Heart left ventricle (tissue), 16 donors: ENCODE data around the gene CLTB. TPM values are rescaled to one million over a fixed set of nuclear protein-coding genes. Genes with fewer than 3 reads are reported as not detected.

Experiments
- ATAC-seq, 4 donors: fragments of 200-7000 bp; cut with Tn5 transposase; one replicate each; pipeline ENCODE4 v1.9.1; 2020 to 2022; ENCODE audit warnings: moderate library complexity in 4 of 4, mild to moderate bottlenecking in 3 of 4, moderate number of reproducible peaks in 1 of 4
- DNase-seq, 5 donors: peaks; one replicate each; pipeline ENCODE4 v3.0.0-alpha.2; 2020
- H3K27ac ChIP-seq, 12 donors: fragments of 200-600 bp; sonication (generic) in 4 of 12; one replicate each; pipeline versions ENCODE4 v1.5.0 to v1.8.0; 2016 to 2022; ENCODE audit warnings: mild to moderate bottlenecking in 2 of 12
- H3K27me3 ChIP-seq, 9 donors: fragments of 200-600 bp; sonication (generic) in 2 of 9; one replicate each; pipeline versions ENCODE4 v1.5.1 to v1.8.0; 2016 to 2022; ENCODE audit warnings: mild to moderate bottlenecking in 3 of 9
- H3K36me3 ChIP-seq, 9 donors: fragments of 200-600 bp; sonication (generic) in 2 of 9; one replicate each; pipeline versions ENCODE4 v1.5.0 to v1.8.0; 2018 to 2022; ENCODE audit warnings: mild to moderate bottlenecking in 2 of 9
- H3K4me1 ChIP-seq, 12 donors: fragments of 200-600 bp; sonication (generic) in 4 of 12; one replicate each; pipeline versions ENCODE4 v1.5.0 to v1.8.0; 2016 to 2022; ENCODE audit warnings: mild to moderate bottlenecking in 3 of 12
- H3K4me3 ChIP-seq, 12 donors: fragments of 200-600 bp; sonication (generic) in 4 of 12; one replicate each; pipeline versions ENCODE4 v1.5.0 to v1.8.0; 2017 to 2022; ENCODE audit warnings: mild to moderate bottlenecking in 9 of 12, moderate library complexity in 4 of 12
- H3K9me3 ChIP-seq, 12 donors: fragments of 200-600 bp; sonication (generic) in 4 of 12; one replicate each; pipeline versions ENCODE4 v1.5.0 to v1.8.0; 2016 to 2022; ENCODE audit warnings: mild to moderate bottlenecking in 1 of 12
- CTCF ChIP-seq, 12 donors: fragments of 200-600 bp; sonication (generic) in 4 of 12; IDR thresholded peaks; one replicate each; pipeline versions ENCODE4 v1.5.0 to v1.8.0; 2018 to 2022; ENCODE audit warnings: antibody characterized with exemption in 12 of 12, mild to moderate bottlenecking in 5 of 12
- POLR2A ChIP-seq, 2 donors: fragments of 450-650 bp; IDR thresholded peaks; one replicate each; pipeline ENCODE4 v1.6.1; 2017; ENCODE audit warnings: antibody characterized with exemption in 2 of 2, mild to moderate bottlenecking in 2 of 2, moderate library complexity in 2 of 2
- WGBS, 4 donors: extraction: QIAGEN DNeasy Blood & Tissue Kit in 2 of 4; methylation state at CpG; one replicate each; pipeline versions ENCODE4 v1.1.5 to v1.1.7; 2013 to 2018; 5-methylcytosine and 5-hydroxymethylcytosine counted together
- intact Hi-C, 10 donors: fragments of 100-400 bp; cut with DNase I; formaldehyde crosslinking; loops; one replicate each; pipeline versions ENCODE4 v1.11.1 to v1.14.2; 2022
- microRNA counts, 2 donors: library from miRNA; unstranded; fragments of <30 nt; microRNA quantifications; one replicate each; lab custom pipeline; 2016
- microRNA-seq, 4 donors: library from miRNA; unstranded; fragments of <30 nt; microRNA quantifications; one replicate each; pipeline versions ENCODE4 to v1.2.0, GENCODE V29; 2017 to 2020
- polyA plus RNA-seq, 2 donors: library from polyadenylated mRNA; stranded (reverse); fragments of 200-250 nt; gene quantifications; one replicate each; pipeline ENCODE4 v1.2.3, GENCODE V29; 2013
- total RNA-seq, 9 donors: library from RNA; depleted of rRNA in 2 of 9; stranded (reverse); fragments of >200 nt in 2 of 9; fragmentation: NEBNext Ultra II Directional in 3 of 9; extraction: Animal tissue kit (Norgen Biotek cat#: 25700) in 3 of 9; gene quantifications; one replicate each; pipeline versions ENCODE4 v1.1.0 to v1.2.4, GENCODE V29; 2016 to 2023
- donor health status: ischemic (EF 13 %, LVEDD 7.1; RV severe dilation, severe dysfunction).
- donor health status: healthy with polysubstance abuse.
- donor health status: DM: no; HTN: yes; CAD: no.
- donor health status: DM: no; HTN: no; CAD: no.
- donor health status: ischemic (EF 25% LVEDD 6.9; RV normal size, moderate dysfunction).
- donor health status: ischemic (EF 25% LVEDD 5.7; RV mildly dilated, moderate dysfunction).
- donor health status: healthy.
- donor health status: DM: yes; HTN: yes; CAD: no.
- donor health status: ischemic (EF 35%, LVEDD 5.7; RV mildly dilated, moderate dysfunction).
- donor health status: nonischemic (EF 11% LVEDD 7.7; RV severe dilation, severe dysfunction).
- donor health status: DM: yes; HTN: yes; CAD: no.
- donor health status: PGD.
- donor health status: ischemic (EF 29% LVEDD 5.4; RV normal size, mild dysfunction).
- donor health status: nonischemic (EF 23%, LVEDD 6.1; RV moderate dilation, normal function).

CLTB gene
- total and polyA plus RNA-seq, 11 donors, result 185 to 464 (median 300) TPM

DNA sequence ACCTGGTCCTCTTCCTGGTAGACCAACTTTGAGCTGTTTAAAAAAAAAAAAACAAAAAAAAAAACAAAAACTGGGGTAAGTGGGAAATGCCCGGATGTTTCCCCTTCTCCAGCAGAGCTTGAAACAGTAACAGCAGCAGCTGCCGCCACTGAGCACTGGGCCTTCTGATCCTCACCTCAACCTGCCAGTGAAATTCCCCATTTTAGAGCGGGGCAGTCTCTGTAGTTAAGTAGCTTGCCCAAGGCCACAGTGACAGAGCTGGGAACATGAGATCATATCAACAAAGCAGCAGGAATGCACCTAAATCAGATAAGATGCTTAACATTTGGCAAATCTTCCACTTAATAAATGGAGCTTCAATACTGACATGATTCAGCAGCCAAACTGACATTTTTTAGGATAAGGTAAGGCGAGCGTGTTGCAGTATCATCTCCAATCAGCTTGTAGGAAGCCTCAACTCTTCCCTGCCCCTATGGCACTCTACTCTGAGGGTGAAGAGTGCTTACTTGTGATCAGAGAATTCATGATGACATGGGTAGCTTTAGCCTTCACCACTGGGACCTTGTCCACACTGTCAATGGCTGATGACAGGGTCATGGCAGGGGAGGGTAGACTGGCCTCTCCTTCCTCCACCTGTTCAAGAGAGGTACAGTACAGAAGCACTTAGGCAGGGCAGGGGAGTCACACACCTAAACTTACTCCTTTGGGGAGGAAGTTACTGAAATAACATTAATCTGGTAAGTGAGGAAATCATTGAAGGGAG, 64.0 kb downstream of the CLTB start:
- Histone ChIP-seq H3K36me3 (peaks cover 2 to 100% (median 86%) of the 10 kb centered on the region in 9 donors), H3K4me1 (no peaks in the 10 kb centered on the region), H3K4me3 (no peak overlapping the region), H3K27ac (no peak overlapping the region), H3K27me3 (no peaks in the 10 kb centered on the region), H3K9me3 (no peaks in the 10 kb centered on the region)
- intact Hi-C loops, result no loop called here
- no peak for TF ChIP-seq POLR2A (IDR thresholded peaks at IDR 0.05)
- WGBS, 4 donors, result 92 to 96% (median 94%) methylated on average over 5 of the region's 5 CpGs
- no peak for ATAC-seq
- DNase-seq, result no peak

- H3K27me3 ChIP-seq, result no peaks in the 10 kb centered on the region
- WGBS, 4 donors, result 92 to 96% (median 96%) methylated on average over 8 of the region's 8 CpGs
- peaks cover 2 to 100% (median 98%) of the 10 kb centered on the region in 9 donors for H3K36me3 ChIP-seq
- TF ChIP-seq POLR2A (IDR thresholded peaks at IDR 0.05), result no peak
- no peak for TF ChIP-seq CTCF (IDR thresholded peaks at IDR 0.05)
- H3K9me3 ChIP-seq, result no peaks in the 10 kb centered on the region
- no peak overlapping the region for H3K4me3 ChIP-seq
- ATAC-seq, result no peak
- DNase-seq, result no peak
- no peaks in the 10 kb centered on the region for H3K4me1 ChIP-seq
- intact Hi-C loops, result no loop called here
- H3K27ac ChIP-seq, result no peak overlapping the region
Measured at GRCh38 chr5:176350416-176350815, 65.9 kb downstream of the CLTB start.

GRCh38 chr5:176342766-176343458, 73.4 kb downstream of the CLTB start:
- no peak overlapping the region for H3K4me3 ChIP-seq
- intact Hi-C loops, result no loop called here
- no peaks in the 10 kb centered on the region for H3K4me1 ChIP-seq
- no peak overlapping the region for H3K27ac ChIP-seq
- 47 to 59% (median 52%) methylated on average over 2 of the region's 2 CpGs for WGBS, 4 donors
- ATAC-seq (no peak), DNase-seq (no peak)
- H3K36me3 ChIP-seq, result peaks cover 0 to 65% (median 37%) of the 10 kb centered on the region in 9 donors
- TF ChIP-seq CTCF (IDR thresholded peaks at IDR 0.05) (no peak), POLR2A (IDR thresholded peaks at IDR 0.05) (no peak)
- no peaks in the 10 kb centered on the region for H3K27me3 ChIP-seq
- H3K9me3 ChIP-seq, result no peaks in the 10 kb centered on the region

MicroRNA genes within 50 kb of the gene (microRNA counts, 767-probe panel; counts per million panel counts)
- microRNA hsa-miR-1271-5p (lab: Ali Mortazavi, UCI), result 671 to 1,120 counts per million in 2 donors

Small RNA genes lying within 50 kb of the gene (microRNA-seq; reads per million reads assigned to microRNA genes)
- 6.7 to 19.2 (median 8.6) reads per million in 4 donors for gene MIR1271

Other genes with a start within 250 kb of the CLTB start
- 1 to 10 TPM; 2.8 to 9.0 (median 6.1) TPM for gene SIMC1, start 178.1 kb downstream of the CLTB start, total RNA-seq
- gene SIMC1, start 178.1 kb downstream of the CLTB start, polyA plus RNA-seq, result 1 to 10 TPM; 2.2 to 2.6 TPM
- 100 to 1,000 TPM in 5 of 9 donors, 10 to 100 TPM in 4; 68.4 to 143 (median 104) TPM for gene KIAA1191, start 54.8 kb downstream of the CLTB start, total RNA-seq
- gene KIAA1191, start 54.8 kb downstream of the CLTB start, polyA plus RNA-seq, result 10 to 100 TPM; 42.8 to 61.8 TPM
- gene ARL10, start 51.1 kb downstream of the CLTB start, total RNA-seq, result 1 to 10 TPM; 2.9 to 8.1 (median 5.4) TPM
- gene ARL10, start 51.1 kb downstream of the CLTB start, polyA plus RNA-seq, result 1 to 10 TPM; 1.5 to 4.8 TPM
- gene NOP16, start 27.9 kb downstream of the CLTB start, total RNA-seq, result 10 to 100 TPM in 8 of 9 donors, 1 to 10 TPM in 1; 9.3 to 33.9 (median 15.8) TPM
- 10 to 100 TPM; 33.4 to 83.4 TPM for gene NOP16, start 27.9 kb downstream of the CLTB start, polyA plus RNA-seq
- 100 to 1,000 TPM; 177 to 318 (median 218) TPM for gene HIGD2A, start 27.8 kb downstream of the CLTB start, total RNA-seq
- 100 to 1,000 TPM; 229 to 454 TPM for gene HIGD2A, start 27.8 kb downstream of the CLTB start, polyA plus RNA-seq
- 10 to 100 TPM; 11.6 to 20.8 (median 13.6) TPM for gene FAF2, start 31.8 kb upstream of the CLTB start, total RNA-seq
- gene FAF2, start 31.8 kb upstream of the CLTB start, polyA plus RNA-seq, result 10 to 100 TPM in 1 of 2 donors, 1 to 10 TPM in 1; 6.6 to 15.0 TPM
- gene RNF44, start 120.9 kb upstream of the CLTB start, total RNA-seq, result 10 to 100 TPM in 8 of 9 donors, 1 to 10 TPM in 1; 9.2 to 35.7 (median 21.0) TPM
- 10 to 100 TPM; 14.4 to 14.8 TPM for gene RNF44, start 120.9 kb upstream of the CLTB start, polyA plus RNA-seq
- gene CDHR2, start 132.8 kb upstream of the CLTB start, total RNA-seq, result under 1 TPM in 4 of 9 donors, not detected in 5; 0.08 to 0.67 (median 0.40) TPM
- gene CDHR2, start 132.8 kb upstream of the CLTB start, polyA plus RNA-seq, result under 1 TPM in 1 of 2 donors, not detected in 1; 0.07 TPM
- 1 to 10 TPM in 1 of 9 donors, under 1 TPM in 8; 0.25 to 1.9 (median 0.48) TPM for gene GPRIN1, start 193.6 kb upstream of the CLTB start, total RNA-seq
- under 1 TPM; 0.15 to 0.36 TPM for gene GPRIN1, start 193.6 kb upstream of the CLTB start, polyA plus RNA-seq
- under 1 TPM in 1 of 9 donors, not detected in 8; 0.23 TPM for gene SNCB, start 214.0 kb upstream of the CLTB start, total RNA-seq
- gene SNCB, start 214.0 kb upstream of the CLTB start, polyA plus RNA-seq, result not detected
- not detected for gene EIF4E1B, start 214.1 kb upstream of the CLTB start, total RNA-seq
- gene EIF4E1B, start 214.1 kb upstream of the CLTB start, polyA plus RNA-seq, result not detected
- gene TSPAN17, start 230.9 kb upstream of the CLTB start, total RNA-seq, result 10 to 100 TPM; 22.2 to 53.1 (median 30.9) TPM
- gene TSPAN17, start 230.9 kb upstream of the CLTB start, polyA plus RNA-seq, result 10 to 100 TPM; 15.4 to 59.3 TPM